CD4-positive, CD25-positive, alpha-beta regulatory T cell (primary cell): ENCODE data around the gene WDR62. TPM values are rescaled to one million over a fixed set of nuclear protein-coding genes. Genes with fewer than 3 reads are reported as not detected.

Experiments used
- ATAC-seq, 2 donors: fragments of 150-1000 bp; cut with Tn5 transposase; one replicate each; pipeline ENCODE4 v1.10.0; 2021; ENCODE audit warnings: low read depth in 2 of 2, moderate number of reproducible peaks in 2 of 2, moderate library complexity in 1 of 2
- DNase-seq, 3 donors: peaks; one replicate each; pipeline versions ENCODE4 v3.0.0 to v3.0.0-alpha.2; 2012 to 2022; ENCODE audit warnings: mixed read lengths in 1 of 3
- H3K27ac ChIP-seq: one replicate; pipeline ENCODE4 v1.7.0; 2013; ENCODE audit warnings: mild to moderate bottlenecking, low read length; ENCODE audit not compliant: insufficient read depth, poor library complexity, severe bottlenecking
- H3K27me3 ChIP-seq: one replicate; pipeline ENCODE4 v1.7.0; 2013; ENCODE audit warnings: low read length; ENCODE audit not compliant: control insufficient read depth, insufficient read depth
- H3K36me3 ChIP-seq: one replicate; pipeline ENCODE4 v1.7.0; 2013; ENCODE audit warnings: mild to moderate bottlenecking, low read length, moderate library complexity; ENCODE audit not compliant: control insufficient read depth, insufficient read depth
- H3K4me1 ChIP-seq: 2 replicates; pipeline ENCODE4 v1.7.0; 2013; ENCODE audit warnings: mild to moderate bottlenecking, low read length; ENCODE audit not compliant: insufficient read depth, control insufficient read depth, poor library complexity, severe bottlenecking
- H3K4me3 ChIP-seq: one replicate; pipeline ENCODE4 v1.7.0; 2013; ENCODE audit warnings: low read depth, mild to moderate bottlenecking, low read length, moderate library complexity
- H3K9me3 ChIP-seq, 2 experiments: 1 replicate in 1 of 2; 2 replicates in 1 of 2; pipeline ENCODE4 v1.7.0; 2013; ENCODE audit warnings: low read length in 2 of 2, mild to moderate bottlenecking in 1 of 2, moderate library complexity in 1 of 2; ENCODE audit not compliant: control insufficient read depth in 2 of 2
- H3K27ac Mint-ChIP-seq, 3 donors: one replicate each; pipeline ENCODE4 v1.8.0; 2020 to 2022; ENCODE audit warnings: mild to moderate bottlenecking in 3 of 3, mixed read lengths in 3 of 3, moderate library complexity in 2 of 3
- H3K27me3 Mint-ChIP-seq: one replicate; pipeline ENCODE4 v1.8.0; 2022; ENCODE audit warnings: mild to moderate bottlenecking, mixed read lengths
- H3K36me3 Mint-ChIP-seq: one replicate; pipeline ENCODE4 v1.8.0; 2020; ENCODE audit warnings: mixed read lengths
- H3K4me1 Mint-ChIP-seq, 4 donors: one replicate each; pipeline ENCODE4 v1.8.0; 2020 to 2022; ENCODE audit warnings: mixed read lengths in 4 of 4, mild to moderate bottlenecking in 1 of 4
- H3K4me3 Mint-ChIP-seq, 4 donors: one replicate each; pipeline ENCODE4 v1.8.0; 2020 to 2022; ENCODE audit warnings: mild to moderate bottlenecking in 4 of 4, mixed read lengths in 4 of 4, moderate library complexity in 3 of 4
- H3K9me3 Mint-ChIP-seq, 7 donors: one replicate each; pipeline ENCODE4 v1.8.0; 2020 to 2022; ENCODE audit warnings: mixed read lengths in 7 of 7, mild to moderate bottlenecking in 3 of 7, moderate library complexity in 2 of 7
- polyA plus RNA-seq, 4 donors: library from polyadenylated mRNA; unstranded; fragments of 300-500 nt; fragmentation: Illumina TruSeq; gene quantifications; one replicate each; pipeline ENCODE4 v1.2.3, GENCODE V29; 2021
- total RNA-seq: library from RNA; stranded (reverse); gene quantifications from one replicate; pipeline ENCODE4 v1.2.3, GENCODE V29; 2022

The WDR62 gene
- total and polyA plus RNA-seq, 5 donors from 2014 or later: 0.21 to 6.8 (median 0.45) TPM; not detected in 1

GRCh38 chr19:36141039-36141927 lies 86.6 kb downstream of the WDR62 start:
- Mint-ChIP-seq H3K9me3 (peaks cover 0 to 4% (median 0%) of the 10 kb centered on the region in 7 donors), H3K4me3 (peak overlapping the region; percentile 89 to 96 (median 92)), H3K27me3 (no peaks in the 10 kb centered on the region), H3K27ac (peak overlapping the region; percentile 81 to 95 (median 91)), H3K4me1 (peaks cover 8 to 20% (median 14%) of the 10 kb centered on the region in 4 donors), H3K36me3 (peaks cover 25% of the 10 kb centered on the region)
- Histone ChIP-seq H3K36me3 (peaks cover 29% of the 10 kb centered on the region), H3K27ac (peak overlapping the region; percentile 81), H3K4me1 (peaks cover 18% of the 10 kb centered on the region), H3K27me3 (no peaks in the 10 kb centered on the region), H3K4me3 (peak overlapping the region; percentile 88), H3K9me3 (no peaks in the 10 kb centered on the region)
- peak; percentile 83 to 89 (median 88) for DNase-seq
- peak; percentile 77 to 83 for ATAC-seq

DNA sequence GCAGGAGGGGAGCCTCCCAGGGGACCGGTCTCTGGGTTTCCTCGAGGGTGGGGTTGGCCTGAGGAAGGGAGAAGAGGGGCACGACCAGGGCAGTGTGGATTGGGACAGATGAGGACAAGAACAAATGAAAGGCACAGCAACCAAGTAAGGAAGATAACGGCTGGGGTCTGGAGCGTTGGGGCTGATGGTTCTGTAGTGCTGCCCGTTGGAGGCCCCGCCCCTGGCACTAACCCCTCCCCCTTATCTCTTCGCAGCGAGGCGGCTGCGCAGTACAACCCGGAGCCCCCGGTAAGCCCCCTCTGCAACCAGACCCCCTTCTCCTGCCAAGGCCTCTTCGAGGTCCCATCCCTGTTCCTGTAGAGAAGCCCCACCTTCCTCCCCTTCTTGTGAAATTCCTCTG lies 87.3 kb downstream of the WDR62 start:
- H3K4me3 Mint-ChIP-seq: peak overlapping the region in 2 of 4 donors; percentile 72 to 92
- ATAC-seq (no peak), DNase-seq (no peak)
- Histone ChIP-seq H3K4me1 (peaks cover 18% of the 10 kb centered on the region), H3K36me3 (peaks cover 37% of the 10 kb centered on the region), H3K9me3 (no peaks in the 10 kb centered on the region), H3K27me3 (no peaks in the 10 kb centered on the region), H3K4me3 (no peak overlapping the region), H3K27ac (peak overlapping the region; percentile 81)
- no peaks in the 10 kb centered on the region for H3K27me3 Mint-ChIP-seq
- peak overlapping the region in 2 of 3 donors; percentile 31 to 91 for H3K27ac Mint-ChIP-seq
- peaks cover 31% of the 10 kb centered on the region for H3K36me3 Mint-ChIP-seq
- peaks cover 8 to 16% (median 15%) of the 10 kb centered on the region in 4 donors for H3K4me1 Mint-ChIP-seq
- H3K9me3 Mint-ChIP-seq: peaks cover 0 to 4% (median 0%) of the 10 kb centered on the region in 7 donors

DNA sequence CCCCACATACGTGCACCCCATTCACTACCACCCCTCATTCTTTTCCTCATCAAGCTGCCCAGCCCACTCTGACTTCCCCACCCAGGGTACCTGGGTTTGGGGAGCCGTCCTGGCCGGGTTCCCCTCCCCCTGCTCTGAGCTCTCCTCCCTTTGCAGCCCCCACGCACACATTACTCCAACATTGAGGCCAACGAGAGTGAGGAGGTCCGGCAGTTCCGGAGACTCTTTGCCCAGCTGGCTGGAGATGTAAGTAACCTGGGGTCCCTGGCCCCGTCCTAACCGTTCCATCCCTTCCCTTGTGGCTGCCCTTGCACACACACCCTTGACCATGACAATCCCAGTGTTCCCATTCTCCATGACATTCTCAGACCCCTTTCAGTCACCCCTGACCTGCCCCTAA lies 87.8 kb downstream of the WDR62 start:
- no peaks in the 10 kb centered on the region for H3K9me3 ChIP-seq
- DNase-seq (no peak), ATAC-seq (no peak)
- Mint-ChIP-seq H3K4me3 (peak overlapping the region in 3 of 4 donors; percentile 44 to 72 (median 48)), H3K27ac (peak overlapping the region in 1 of 3 donors; percentile 89), H3K36me3 (peaks cover 34% of the 10 kb centered on the region), H3K9me3 (peaks cover 0 to 4% (median 0%) of the 10 kb centered on the region in 7 donors), H3K4me1 (peaks cover 8 to 18% (median 15%) of the 10 kb centered on the region in 4 donors), H3K27me3 (no peaks in the 10 kb centered on the region)
- H3K27ac ChIP-seq: no peak overlapping the region
- H3K4me1 ChIP-seq: peaks cover 18% of the 10 kb centered on the region
- no peak overlapping the region for H3K4me3 ChIP-seq
- no peaks in the 10 kb centered on the region for H3K27me3 ChIP-seq
- H3K36me3 ChIP-seq: peaks cover 39% of the 10 kb centered on the region

- DNase-seq (no peak), ATAC-seq (no peak)
- Histone ChIP-seq H3K27ac (no peak overlapping the region), H3K36me3 (peaks cover 55% of the 10 kb centered on the region), H3K4me3 (no peak overlapping the region), H3K9me3 (no peaks in the 10 kb centered on the region), H3K4me1 (peaks cover 13% of the 10 kb centered on the region), H3K27me3 (no peaks in the 10 kb centered on the region)
- no peak overlapping the region for H3K27ac Mint-ChIP-seq
- H3K4me3 Mint-ChIP-seq: no peak overlapping the region
- peaks cover 8 to 19% (median 14%) of the 10 kb centered on the region in 4 donors for H3K4me1 Mint-ChIP-seq
- H3K9me3 Mint-ChIP-seq: peaks cover 0 to 4% (median 0%) of the 10 kb centered on the region in 7 donors
- H3K27me3 Mint-ChIP-seq: no peaks in the 10 kb centered on the region
- H3K36me3 Mint-ChIP-seq: peaks cover 45% of the 10 kb centered on the region
Measured at GRCh38 chr19:36144624-36145023, 89.9 kb downstream of the WDR62 start.

DNA sequence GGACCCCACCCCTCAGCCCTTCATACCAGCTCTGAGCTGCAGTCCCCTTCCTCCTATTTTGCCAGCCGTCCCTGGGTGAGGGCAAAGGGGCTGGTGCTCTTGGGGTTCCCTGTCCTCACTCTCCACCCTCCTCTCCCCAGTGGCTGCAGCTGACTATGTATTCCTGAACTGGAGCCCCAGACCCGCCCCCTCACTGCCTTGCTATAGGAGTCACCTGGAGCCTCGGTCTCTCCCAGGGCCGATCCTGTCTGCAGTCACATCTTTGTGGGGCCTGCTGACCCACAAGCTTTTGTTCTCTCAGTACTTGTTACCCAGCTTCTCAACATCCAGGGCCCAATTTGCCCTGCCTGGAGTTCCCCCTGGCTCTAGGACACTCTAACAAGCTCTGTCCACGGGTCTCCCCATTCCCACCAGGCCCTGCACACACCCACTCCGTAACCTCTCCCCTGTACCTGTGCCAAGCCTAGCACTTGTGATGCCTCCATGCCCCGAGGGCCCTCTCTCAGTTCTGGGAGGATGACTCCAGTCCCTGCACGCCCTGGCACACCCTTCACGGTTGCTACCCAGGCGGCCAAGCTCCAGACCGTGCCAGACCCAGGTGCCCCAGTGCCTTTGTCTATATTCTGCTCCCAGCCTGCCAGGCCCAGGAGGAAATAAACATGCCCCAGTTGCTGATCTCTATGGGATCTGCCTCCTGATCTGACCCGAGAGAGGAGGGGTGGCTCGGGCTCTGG lies 95.1 kb downstream of the WDR62 start:
- peaks cover 0 to under 1% (median 0%) of the 10 kb centered on the region in 7 donors for H3K9me3 Mint-ChIP-seq
- H3K4me3 ChIP-seq: no peak overlapping the region
- peaks cover 39% of the 10 kb centered on the region for H3K36me3 Mint-ChIP-seq
- no peak overlapping the region for H3K27ac ChIP-seq
- peaks cover 0 to 6% (median 5%) of the 10 kb centered on the region in 4 donors for H3K4me1 Mint-ChIP-seq
- DNase-seq (no peak), ATAC-seq (no peak)
- no peak overlapping the region for H3K4me3 Mint-ChIP-seq
- H3K36me3 ChIP-seq: peaks cover 51% of the 10 kb centered on the region
- no peaks in the 10 kb centered on the region for H3K27me3 ChIP-seq
- peak overlapping the region; percentile 20 to 70 (median 38) for H3K27ac Mint-ChIP-seq
- no peaks in the 10 kb centered on the region for H3K27me3 Mint-ChIP-seq
- no peaks in the 10 kb centered on the region for H3K9me3 ChIP-seq
- no peaks in the 10 kb centered on the region for H3K4me1 ChIP-seq

DNA sequence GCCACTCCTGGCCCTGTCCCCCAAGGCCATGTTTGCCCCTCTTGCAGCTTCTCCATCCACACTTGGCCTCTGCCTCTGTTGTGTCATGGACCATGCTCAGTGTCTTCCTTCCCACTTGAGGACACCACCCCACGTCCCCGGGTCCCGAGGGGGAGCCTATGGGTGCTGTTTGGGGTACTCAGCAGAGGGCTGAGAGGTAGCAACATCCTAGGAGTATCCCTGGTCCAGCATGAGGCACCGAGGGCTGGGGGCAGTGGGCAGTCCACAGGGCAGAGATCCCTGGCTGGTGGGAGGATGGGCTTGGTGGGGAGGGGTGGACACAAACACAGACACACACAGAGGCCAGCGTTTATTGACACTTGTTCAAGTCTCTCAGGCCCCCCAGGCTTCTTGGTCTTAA lies 95.9 kb downstream of the WDR62 start:
- Mint-ChIP-seq H3K4me3 (no peak overlapping the region), H3K4me1 (peaks cover 0 to 6% (median 5%) of the 10 kb centered on the region in 4 donors), H3K27ac (peak overlapping the region in 1 of 3 donors; percentile 40), H3K36me3 (peaks cover 35% of the 10 kb centered on the region), H3K9me3 (no peaks in the 10 kb centered on the region), H3K27me3 (no peaks in the 10 kb centered on the region)
- DNase-seq (no peak), ATAC-seq (no peak)
- no peak overlapping the region for H3K27ac ChIP-seq
- no peak overlapping the region for H3K4me3 ChIP-seq
- peaks cover 45% of the 10 kb centered on the region for H3K36me3 ChIP-seq
- H3K4me1 ChIP-seq: no peaks in the 10 kb centered on the region
- no peaks in the 10 kb centered on the region for H3K27me3 ChIP-seq
- H3K9me3 ChIP-seq: no peaks in the 10 kb centered on the region

GRCh38 chr19:36151144-36152018 lies 96.7 kb downstream of the WDR62 start:
- no peak for DNase-seq
- Histone ChIP-seq H3K36me3 (peaks cover 37% of the 10 kb centered on the region), H3K4me3 (no peak overlapping the region), H3K27me3 (no peaks in the 10 kb centered on the region), H3K4me1 (no peaks in the 10 kb centered on the region), H3K27ac (no peak overlapping the region), H3K9me3 (no peaks in the 10 kb centered on the region)
- Mint-ChIP-seq H3K4me1 (peaks cover 0 to 9% (median 5%) of the 10 kb centered on the region in 4 donors), H3K27me3 (no peaks in the 10 kb centered on the region), H3K4me3 (peak overlapping the region in 1 of 4 donors; percentile 38), H3K36me3 (peaks cover 31% of the 10 kb centered on the region), H3K27ac (no peak overlapping the region), H3K9me3 (no peaks in the 10 kb centered on the region)
- ATAC-seq: no peak
